Osteocyte (in vitro differentiated cells): ENCODE data around the gene TTLL4. TPM values are rescaled to one million over a fixed set of nuclear protein-coding genes. Genes with fewer than 3 reads are reported as not detected.

Source experiments
- DNase-seq: peaks from one replicate; pipeline ENCODE4 v3.0.0; 2021; ENCODE audit warnings: mixed read lengths; ENCODE audit not compliant: unreplicated experiment; ENCODE audit errors: extremely low spot score
- H3K27ac Mint-ChIP-seq: one replicate; pipeline ENCODE4 v1.8.0; 2021; ENCODE audit warnings: mild to moderate bottlenecking, mixed read lengths; ENCODE audit not compliant: unreplicated experiment
- H3K27me3 Mint-ChIP-seq: one replicate; pipeline ENCODE4 v1.8.0; 2021; ENCODE audit warnings: mixed read lengths; ENCODE audit not compliant: unreplicated experiment
- H3K36me3 Mint-ChIP-seq: one replicate; pipeline ENCODE4 v1.8.0; 2021; ENCODE audit warnings: mixed read lengths; ENCODE audit not compliant: unreplicated experiment
- H3K4me1 Mint-ChIP-seq: one replicate; pipeline ENCODE4 v1.8.0; 2021; ENCODE audit warnings: mixed read lengths; ENCODE audit not compliant: unreplicated experiment
- H3K4me3 Mint-ChIP-seq: one replicate; pipeline ENCODE4 v1.8.0; 2021; ENCODE audit warnings: mild to moderate bottlenecking, moderate library complexity, mixed read lengths; ENCODE audit not compliant: unreplicated experiment
- H3K9me3 Mint-ChIP-seq: one replicate; pipeline ENCODE4 v1.8.0; 2021; ENCODE audit warnings: mixed read lengths; ENCODE audit not compliant: unreplicated experiment
- CTCF ChIP-seq: fragments of 200-600 bp; sonication (generic); IDR thresholded peaks from 2 replicates; pipeline ENCODE4 v1.5.0; 2021; ENCODE audit warnings: antibody characterized with exemption, mild to moderate bottlenecking, moderate library complexity
- total RNA-seq: library from RNA; stranded (reverse); gene quantifications from 2 replicates; pipeline ENCODE4 v1.2.1, GENCODE V29; 2021

Gene TTLL4
- total RNA-seq, 1 donor from 2014 or later, result 28.6 TPM

DNA sequence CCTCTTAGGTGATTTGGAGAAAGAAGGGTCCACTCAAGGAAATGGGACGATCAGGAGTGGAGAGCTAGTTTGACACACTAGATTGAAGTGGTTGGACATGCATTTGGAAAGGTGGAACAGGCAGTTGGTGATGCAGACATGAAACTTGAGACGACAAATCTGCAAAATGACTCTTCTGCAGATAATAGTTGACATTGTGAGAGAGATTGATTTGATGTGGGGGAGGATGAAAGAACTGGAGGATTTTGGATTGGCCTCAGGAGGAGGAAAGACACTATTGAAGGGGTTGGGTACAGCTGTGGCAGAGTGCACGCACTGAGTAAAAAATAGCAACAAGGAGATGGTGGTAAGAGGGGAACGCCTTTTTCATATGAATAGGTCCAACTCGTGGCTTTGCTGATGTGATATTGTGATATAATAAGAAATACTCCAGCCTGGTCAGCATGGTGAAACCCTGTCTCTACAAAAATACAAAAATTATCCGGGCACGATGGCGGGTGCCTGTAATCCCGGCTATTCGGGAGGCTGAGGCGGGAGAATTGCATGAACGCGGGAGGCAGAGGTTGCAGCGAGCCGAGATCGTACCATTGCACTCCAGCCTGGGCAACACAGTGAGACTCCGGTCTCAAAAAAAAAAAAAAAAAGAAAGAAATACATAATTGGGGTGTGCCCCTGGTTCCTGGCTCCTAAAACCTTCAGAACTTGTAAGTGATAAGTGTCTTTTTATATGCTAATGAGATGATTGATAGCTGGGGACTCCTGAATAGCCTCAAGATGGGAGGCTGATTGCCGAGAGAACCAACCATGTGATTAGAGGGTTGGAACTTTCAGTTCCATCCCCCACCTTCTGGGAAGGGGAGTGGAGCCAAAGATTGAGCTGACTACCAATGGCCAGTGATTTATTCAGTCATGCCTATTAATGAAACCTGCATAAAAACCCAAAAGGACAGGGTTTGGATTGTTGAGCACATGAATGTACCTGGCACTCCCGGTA lies 9.7 kb downstream of the TTLL4 start:
- no peak for TF ChIP-seq CTCF
- Mint-ChIP-seq H3K27ac (no peak overlapping the region), H3K4me1 (peaks cover 2% of the 10 kb centered on the region), H3K9me3 (no peaks in the 10 kb centered on the region), H3K4me3 (no peak overlapping the region), H3K27me3 (no peaks in the 10 kb centered on the region), H3K36me3 (peaks cover 18% of the 10 kb centered on the region)
- no peak for DNase-seq

DNA sequence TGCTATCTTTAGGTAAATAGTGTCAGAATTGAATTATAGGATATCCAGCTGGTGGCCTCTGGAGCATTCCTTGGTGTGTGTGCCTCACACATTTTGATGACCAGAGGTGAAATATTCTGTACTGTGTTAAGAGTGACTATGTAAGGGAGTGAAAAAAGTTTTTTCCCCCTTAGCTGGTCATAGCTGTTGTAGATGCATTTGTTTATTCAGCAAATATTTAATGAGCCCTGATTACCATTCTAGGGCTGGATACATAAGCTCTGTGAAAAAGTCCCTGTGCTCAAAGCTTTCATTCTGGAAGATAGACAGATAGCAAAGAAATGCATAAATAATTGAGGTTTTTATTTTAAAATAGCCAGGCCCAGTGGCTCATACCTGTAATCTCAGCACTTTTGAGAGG lies 10.9 kb downstream of the TTLL4 start:
- no peak for DNase-seq
- no peak overlapping the region for H3K4me3 Mint-ChIP-seq
- TF ChIP-seq CTCF, result no peak
- H3K27ac Mint-ChIP-seq, result no peak overlapping the region
- peaks cover 2% of the 10 kb centered on the region for H3K4me1 Mint-ChIP-seq
- no peaks in the 10 kb centered on the region for H3K27me3 Mint-ChIP-seq
- H3K9me3 Mint-ChIP-seq, result peaks cover 7% of the 10 kb centered on the region
- H3K36me3 Mint-ChIP-seq, result peaks cover 22% of the 10 kb centered on the region

DNA sequence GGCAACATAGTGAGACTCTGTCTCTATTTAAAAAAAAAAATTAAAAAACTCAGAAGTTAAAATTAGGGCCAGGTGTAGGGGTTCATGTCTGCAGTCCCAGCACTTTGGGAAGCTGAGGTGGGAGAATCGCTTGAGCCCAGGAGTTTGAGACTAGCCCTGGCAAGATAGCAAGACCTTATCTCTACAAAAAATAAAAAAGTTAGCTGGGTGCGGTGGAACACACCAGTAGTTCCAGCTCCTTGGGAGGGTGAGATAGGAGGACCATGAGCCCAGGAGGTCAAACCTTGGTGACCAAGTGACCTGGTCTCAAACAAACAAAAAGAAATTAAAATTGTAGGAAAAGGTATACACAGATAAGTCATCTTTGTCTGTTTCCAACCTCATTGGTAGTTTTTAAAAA lies 11.3 kb downstream of the TTLL4 start:
- peaks cover 2% of the 10 kb centered on the region for H3K4me1 Mint-ChIP-seq
- peaks cover 22% of the 10 kb centered on the region for H3K36me3 Mint-ChIP-seq
- H3K27ac Mint-ChIP-seq, result no peak overlapping the region
- H3K4me3 Mint-ChIP-seq, result no peak overlapping the region
- no peak for DNase-seq
- peaks cover 7% of the 10 kb centered on the region for H3K9me3 Mint-ChIP-seq
- no peaks in the 10 kb centered on the region for H3K27me3 Mint-ChIP-seq
- no peak for TF ChIP-seq CTCF

DNA sequence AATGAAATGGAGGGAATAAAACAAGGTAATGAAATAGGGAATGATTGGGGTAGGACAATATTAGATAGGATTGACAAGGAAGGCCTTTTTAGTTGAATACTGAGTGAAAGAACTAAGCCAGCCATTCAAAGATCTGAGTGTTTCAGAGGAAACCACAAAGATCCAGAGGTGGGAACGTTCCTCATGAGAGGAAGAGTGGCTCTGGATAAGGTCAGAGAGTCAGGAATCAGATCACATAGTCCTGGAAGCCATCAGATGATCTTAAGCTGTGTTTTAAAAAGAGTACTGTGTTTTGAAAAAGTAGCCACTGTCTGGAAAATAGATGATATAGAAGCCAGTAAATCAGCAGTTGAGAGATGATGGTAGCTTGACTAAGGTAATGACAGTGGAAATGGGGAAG lies 11.8 kb downstream of the TTLL4 start:
- Mint-ChIP-seq H3K27ac (no peak overlapping the region), H3K4me1 (peaks cover 2% of the 10 kb centered on the region), H3K9me3 (peaks cover 7% of the 10 kb centered on the region), H3K36me3 (peaks cover 24% of the 10 kb centered on the region), H3K4me3 (no peak overlapping the region), H3K27me3 (no peaks in the 10 kb centered on the region)
- no peak for TF ChIP-seq CTCF
- no peak for DNase-seq

DNA sequence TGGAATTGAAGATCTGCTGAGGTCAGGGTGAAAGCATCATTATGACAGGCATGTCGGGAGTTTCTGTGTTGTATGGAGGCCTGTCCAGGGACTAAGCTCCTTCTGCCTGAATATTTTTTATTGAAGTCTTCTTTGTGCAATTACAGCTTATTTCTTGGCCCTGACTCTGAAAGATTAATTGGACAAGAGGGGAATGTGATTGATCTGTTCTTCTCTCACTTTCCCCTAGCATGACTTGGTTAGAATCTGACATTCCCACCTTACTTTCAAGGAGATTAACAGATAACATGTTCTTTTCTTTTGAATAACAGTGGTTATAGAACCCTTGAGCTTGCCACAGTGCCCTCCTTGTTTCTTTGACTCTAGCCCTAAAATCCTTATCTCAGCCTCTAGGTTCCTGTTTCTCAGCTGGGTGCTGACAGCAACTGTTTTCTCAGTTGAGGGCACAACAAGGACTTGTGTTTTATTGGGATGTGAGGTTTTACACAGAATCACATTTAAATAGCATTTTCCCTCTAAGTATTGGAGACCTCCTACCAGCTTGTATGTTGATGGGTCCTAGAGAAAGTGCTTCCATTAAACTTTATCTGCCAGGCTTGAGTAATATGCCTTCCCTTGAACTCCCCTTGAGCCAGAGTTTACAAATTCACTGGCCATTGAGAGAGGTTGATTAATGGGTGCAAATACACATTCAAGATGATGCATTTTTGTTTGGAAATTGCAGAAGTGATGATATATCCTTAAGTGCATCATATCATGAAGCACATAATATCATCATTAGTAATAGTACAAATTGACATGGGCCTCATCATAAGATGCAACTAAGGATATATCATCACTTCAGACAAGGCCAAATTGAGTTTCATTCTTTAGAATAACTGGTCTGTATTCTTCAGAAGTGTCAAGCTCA lies 12.5 kb downstream of the TTLL4 start:
- no peaks in the 10 kb centered on the region for H3K27me3 Mint-ChIP-seq
- no peak overlapping the region for H3K27ac Mint-ChIP-seq
- peaks cover 25% of the 10 kb centered on the region for H3K36me3 Mint-ChIP-seq
- no peak for DNase-seq
- H3K4me1 Mint-ChIP-seq, result peaks cover 2% of the 10 kb centered on the region
- TF ChIP-seq CTCF, result no peak
- peaks cover 10% of the 10 kb centered on the region for H3K9me3 Mint-ChIP-seq
- H3K4me3 Mint-ChIP-seq, result no peak overlapping the region
